ENCODE measurements around the gene CMBL. TPM values are rescaled to one million over a fixed set of nuclear protein-coding genes. Genes with fewer than 3 reads are reported as not detected.
A peak's percentile ranks its signal among the peaks of the same experiment; 100 is the strongest.

The CMBL gene
- total and polyA plus RNA-seq, 3 donors from 2014 or later = 4.3 to 16.1 (median 7.2) TPM

DNA sequence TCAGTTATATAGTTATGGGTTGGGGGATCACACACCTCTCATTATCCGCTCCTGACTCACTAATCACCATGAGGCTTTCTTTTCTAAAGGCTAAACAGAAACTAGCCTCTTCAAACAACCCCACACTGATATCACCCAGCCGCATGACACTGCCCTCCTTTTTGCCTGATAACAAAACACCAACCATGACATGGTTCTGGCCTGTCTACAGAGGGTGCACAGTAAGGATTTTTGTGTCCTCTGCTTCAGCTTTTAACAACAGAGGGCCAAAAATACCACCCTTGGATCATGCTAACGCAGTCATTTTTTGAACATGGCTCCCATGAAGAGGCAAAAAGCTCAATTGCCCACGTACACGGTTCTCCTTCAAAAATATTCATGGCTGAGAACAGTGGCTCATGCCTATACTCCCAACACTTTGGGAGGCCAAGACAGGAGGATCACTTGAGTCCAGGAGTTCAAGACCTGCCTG is 4.0 kb downstream of the CMBL start:
- no peak for DNase-seq
- TF ChIP-seq POLR2A (IDR thresholded peaks at IDR 0.05) = no peak
- TF ChIP-seq, protein P1, sequence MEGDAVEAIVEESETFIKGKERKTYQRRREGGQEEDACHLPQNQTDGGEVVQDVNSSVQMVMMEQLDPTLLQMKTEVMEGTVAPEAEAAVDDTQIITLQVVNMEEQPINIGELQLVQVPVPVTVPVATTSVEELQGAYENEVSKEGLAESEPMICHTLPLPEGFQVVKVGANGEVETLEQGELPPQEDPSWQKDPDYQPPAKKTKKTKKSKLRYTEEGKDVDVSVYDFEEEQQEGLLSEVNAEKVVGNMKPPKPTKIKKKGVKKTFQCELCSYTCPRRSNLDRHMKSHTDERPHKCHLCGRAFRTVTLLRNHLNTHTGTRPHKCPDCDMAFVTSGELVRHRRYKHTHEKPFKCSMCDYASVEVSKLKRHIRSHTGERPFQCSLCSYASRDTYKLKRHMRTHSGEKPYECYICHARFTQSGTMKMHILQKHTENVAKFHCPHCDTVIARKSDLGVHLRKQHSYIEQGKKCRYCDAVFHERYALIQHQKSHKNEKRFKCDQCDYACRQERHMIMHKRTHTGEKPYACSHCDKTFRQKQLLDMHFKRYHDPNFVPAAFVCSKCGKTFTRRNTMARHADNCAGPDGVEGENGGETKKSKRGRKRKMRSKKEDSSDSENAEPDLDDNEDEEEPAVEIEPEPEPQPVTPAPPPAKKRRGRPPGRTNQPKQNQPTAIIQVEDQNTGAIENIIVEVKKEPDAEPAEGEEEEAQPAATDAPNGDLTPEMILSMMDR (IDR thresholded peaks at IDR 0.05) = no peak
- intact Hi-C loops (cut with DNase I; ENCODE audit: low total_unique reads) = no loop called here
- Histone ChIP-seq H3K27me3 (no peaks in the 10 kb centered on the region), H3K4me3 (no peak overlapping the region), H3K9me3 (no peaks in the 10 kb centered on the region), H3K36me3 (ENCODE audit: low read depth, missing control alignments) (no peaks in the 10 kb centered on the region), H3K27ac (no peak overlapping the region), H3K4me1 (no peaks in the 10 kb centered on the region)
- 69 to 73% methylated on average over 5 of the region's 5 CpGs for WGBS, 2 donors

DNA sequence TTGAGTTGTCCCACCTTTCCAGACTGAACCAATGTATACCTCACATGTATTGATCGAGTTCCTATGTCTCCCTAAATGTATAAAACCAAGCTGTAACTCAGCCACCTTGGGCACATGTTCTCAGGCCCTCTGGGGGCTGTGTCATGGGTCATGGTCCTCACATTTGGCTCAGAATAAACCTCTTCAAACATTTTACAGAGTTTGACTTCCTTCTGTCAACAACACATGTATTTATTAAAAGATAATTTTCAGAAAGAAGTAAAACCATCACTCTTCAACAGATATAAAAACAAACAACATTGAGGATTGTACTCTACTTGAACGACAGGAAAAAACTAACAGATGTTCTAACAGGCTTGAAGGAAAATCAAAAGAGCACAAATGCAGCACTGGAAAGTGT is 4.5 kb downstream of the CMBL start:
- Histone ChIP-seq H3K9me3 (no peaks in the 10 kb centered on the region), H3K4me1 (no peaks in the 10 kb centered on the region), H3K4me3 (no peak overlapping the region), H3K36me3 (ENCODE audit: low read depth, missing control alignments) (no peaks in the 10 kb centered on the region), H3K27ac (no peak overlapping the region), H3K27me3 (no peaks in the 10 kb centered on the region)
- intact Hi-C loops (cut with DNase I; ENCODE audit: low total_unique reads) = no loop called here
- TF ChIP-seq, protein P1 (IDR thresholded peaks at IDR 0.05) = no peak
- no peak for TF ChIP-seq POLR2A (IDR thresholded peaks at IDR 0.05)
- no peak for DNase-seq
- 84 to 89% methylated on average over 2 of the region's 2 CpGs for WGBS, 2 donors

DNA sequence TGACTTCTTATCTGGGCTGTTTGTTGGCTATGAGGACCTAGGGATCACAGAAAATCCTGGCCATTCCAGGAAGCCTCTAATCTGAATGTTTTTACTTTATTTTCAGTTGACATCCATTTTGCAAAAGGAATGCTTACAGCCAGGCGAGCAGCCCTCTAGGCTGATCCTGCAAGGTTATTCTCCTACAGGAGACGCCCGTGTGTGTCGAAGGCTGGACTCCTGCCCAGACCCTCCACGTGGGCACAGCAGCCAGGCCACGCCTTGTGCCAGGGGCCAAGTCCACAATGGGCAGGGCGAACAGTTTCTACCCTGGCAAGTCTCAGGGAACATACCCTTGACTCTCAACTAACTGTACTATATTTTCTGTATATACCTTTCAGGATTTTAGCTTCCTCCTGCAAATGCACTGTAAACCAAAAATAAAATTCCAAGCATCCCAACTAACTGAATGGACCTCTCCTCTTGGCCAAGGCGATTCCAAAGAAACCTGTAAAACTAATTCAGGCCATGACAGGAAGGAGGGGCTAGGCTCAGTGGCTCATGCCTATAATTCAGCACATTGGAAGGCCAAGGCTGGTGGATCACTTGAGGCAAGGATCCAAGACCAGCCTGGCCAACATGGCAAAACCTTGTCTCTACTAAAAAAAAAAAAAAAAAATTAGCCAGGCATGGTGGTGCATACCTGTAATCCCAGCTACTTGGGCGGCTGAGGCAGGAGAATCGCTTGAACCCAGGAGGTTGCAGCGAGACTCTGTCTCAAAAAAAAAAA is 5.7 kb downstream of the CMBL start:
- intact Hi-C loops (cut with DNase I; ENCODE audit: low total_unique reads) = no loop called here
- Histone ChIP-seq H3K9me3 (no peaks in the 10 kb centered on the region), H3K4me3 (no peak overlapping the region), H3K4me1 (no peaks in the 10 kb centered on the region), H3K27ac (no peak overlapping the region), H3K36me3 (ENCODE audit: low read depth, missing control alignments) (no peaks in the 10 kb centered on the region), H3K27me3 (no peaks in the 10 kb centered on the region)
- DNase-seq = peak; percentile 88
- TF ChIP-seq, protein P1 (IDR thresholded peaks at IDR 0.05) = no peak
- TF ChIP-seq POLR2A (IDR thresholded peaks at IDR 0.05) = no peak
- WGBS, 2 donors = 73 to 77% methylated on average over 11 of the region's 11 CpGs

DNA sequence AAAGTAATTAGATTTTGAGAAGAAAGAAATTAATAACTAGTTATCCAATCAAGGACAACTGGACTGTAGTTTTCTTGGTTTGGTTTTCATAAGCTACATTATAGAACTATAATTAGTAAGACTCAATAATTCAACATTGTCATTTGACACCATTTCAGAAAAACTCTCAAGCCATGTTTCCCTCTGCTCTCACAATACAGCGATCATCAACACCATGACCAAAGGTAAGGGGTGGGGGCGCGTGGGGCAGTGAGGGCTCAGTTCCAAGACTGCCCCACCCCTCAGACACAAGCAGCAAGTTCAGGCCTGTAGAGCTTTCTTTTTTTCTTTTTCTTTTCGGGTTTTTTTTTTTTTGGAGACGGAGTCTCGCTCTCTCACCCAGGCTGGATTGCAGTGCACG is 6.4 kb downstream of the CMBL start:
- no peaks in the 10 kb centered on the region for H3K4me1 ChIP-seq
- WGBS, 2 donors = 78 to 93% methylated on average over 5 to 7 of the region's 7 CpGs
- DNase-seq = no peak
- TF ChIP-seq, protein P1 (IDR thresholded peaks at IDR 0.05) = no peak
- TF ChIP-seq POLR2A (IDR thresholded peaks at IDR 0.05) = no peak
- H3K36me3 ChIP-seq (ENCODE audit: low read depth, missing control alignments) = no peaks in the 10 kb centered on the region
- no peaks in the 10 kb centered on the region for H3K9me3 ChIP-seq
- intact Hi-C loops (cut with DNase I; ENCODE audit: low total_unique reads) = no loop called here
- no peak overlapping the region for H3K4me3 ChIP-seq
- no peak overlapping the region for H3K27ac ChIP-seq
- H3K27me3 ChIP-seq = no peaks in the 10 kb centered on the region

DNA sequence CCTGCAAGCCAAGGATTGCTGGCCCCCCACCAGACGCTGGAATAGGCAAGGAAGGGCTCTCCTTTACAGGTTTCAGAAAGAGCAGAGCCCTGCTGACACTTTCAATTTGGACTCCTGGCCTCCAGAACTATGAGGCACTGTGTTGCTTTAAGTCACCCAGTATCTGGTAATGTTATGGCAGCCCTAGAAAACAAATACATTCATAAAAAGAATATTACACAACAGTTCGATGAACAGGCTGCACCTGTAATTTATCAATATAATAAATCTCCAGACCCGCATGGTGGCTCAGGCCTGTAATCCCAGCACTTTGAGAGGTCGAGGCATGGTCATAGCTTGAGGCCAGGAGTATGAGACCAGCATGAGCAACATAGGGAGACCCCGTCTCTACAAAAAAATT is 7.5 kb downstream of the CMBL start:
- H3K9me3 ChIP-seq = no peaks in the 10 kb centered on the region
- H3K4me1 ChIP-seq = no peaks in the 10 kb centered on the region
- no peak overlapping the region for H3K27ac ChIP-seq
- TF ChIP-seq POLR2A (IDR thresholded peaks at IDR 0.05) = no peak
- TF ChIP-seq, protein P1 (IDR thresholded peaks at IDR 0.05) = no peak
- 95 to 96% methylated on average over 5 of the region's 5 CpGs for WGBS, 2 donors
- DNase-seq = no peak
- H3K36me3 ChIP-seq (ENCODE audit: low read depth, missing control alignments) = no peaks in the 10 kb centered on the region
- H3K4me3 ChIP-seq = no peak overlapping the region
- no peaks in the 10 kb centered on the region for H3K27me3 ChIP-seq
- intact Hi-C loops (cut with DNase I; ENCODE audit: low total_unique reads) = no loop called here
